Coronary artery (tissue), 2 donors: Measurements from ENCODE around the gene XPR1.

Source experiments
- DNase-seq: peaks from one replicate; pipeline ENCODE4 v3.0.0-alpha.2; 2017; ENCODE audit warnings: low spot score
- H3K27ac ChIP-seq, 2 donors: fragments of 200-600 bp; sonication (generic); one replicate each; pipeline ENCODE4 v1.5.1; 2016 to 2019
- H3K4me3 ChIP-seq: fragments of 200-600 bp; sonication (generic); 2 replicates; pipeline ENCODE4 v1.5.1; 2016; ENCODE audit warnings: mild to moderate bottlenecking, moderate library complexity
- TF ChIP-seq, protein P1 (sequence below): fragments of 200-600 bp; sonication (generic); IDR thresholded peaks from one replicate; pipeline ENCODE4 v1.5.1; 2019; ENCODE audit warnings: antibody characterized with exemption

Gene XPR1

DNA sequence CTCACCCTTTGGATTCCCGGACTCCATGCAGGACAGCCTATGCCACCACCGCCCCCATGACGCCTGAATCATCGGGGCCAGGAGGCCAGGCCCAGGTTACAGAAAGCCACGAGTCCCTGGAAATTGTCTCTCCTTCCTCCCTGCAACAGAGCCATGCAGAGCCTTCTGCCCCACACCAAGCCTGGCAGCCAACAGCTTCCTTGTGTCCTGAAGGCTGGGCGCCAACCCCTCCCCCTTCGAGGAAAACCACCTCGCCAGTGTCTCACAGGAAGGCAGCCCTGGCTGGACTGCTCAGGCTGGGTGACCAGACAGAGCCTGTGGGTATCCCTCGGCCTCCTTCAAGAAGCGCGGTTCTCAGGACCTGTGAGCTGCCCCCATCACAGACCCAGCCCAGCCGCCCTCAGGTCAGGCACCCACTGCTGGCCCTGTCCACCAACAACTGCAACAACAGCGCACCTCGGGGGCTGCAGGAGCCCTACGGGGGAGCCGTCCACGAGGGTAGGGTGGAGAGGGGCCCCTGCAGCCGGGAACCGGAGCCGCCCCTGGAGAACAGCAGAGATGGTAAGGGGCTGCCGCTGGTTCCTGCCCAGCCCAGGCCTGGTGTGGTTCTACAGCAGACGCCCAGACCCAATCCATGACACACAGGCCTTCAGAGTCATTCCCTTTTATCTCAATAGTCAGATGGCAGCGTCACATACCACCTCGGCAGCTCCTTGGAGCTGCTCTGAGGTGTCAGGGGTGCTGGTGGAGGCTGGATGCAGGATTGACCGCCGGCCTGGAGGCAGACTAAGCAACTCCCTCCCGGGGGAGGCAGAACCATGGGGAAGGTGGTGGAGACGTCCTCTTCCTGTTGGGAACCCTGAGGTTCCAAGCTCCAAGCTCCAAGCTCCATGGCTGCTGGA is 304.5 kb downstream of the XPR1 start:
- Histone ChIP-seq H3K27ac (no peak overlapping the region), H3K4me3 (no peak overlapping the region)
- TF ChIP-seq, protein P1, sequence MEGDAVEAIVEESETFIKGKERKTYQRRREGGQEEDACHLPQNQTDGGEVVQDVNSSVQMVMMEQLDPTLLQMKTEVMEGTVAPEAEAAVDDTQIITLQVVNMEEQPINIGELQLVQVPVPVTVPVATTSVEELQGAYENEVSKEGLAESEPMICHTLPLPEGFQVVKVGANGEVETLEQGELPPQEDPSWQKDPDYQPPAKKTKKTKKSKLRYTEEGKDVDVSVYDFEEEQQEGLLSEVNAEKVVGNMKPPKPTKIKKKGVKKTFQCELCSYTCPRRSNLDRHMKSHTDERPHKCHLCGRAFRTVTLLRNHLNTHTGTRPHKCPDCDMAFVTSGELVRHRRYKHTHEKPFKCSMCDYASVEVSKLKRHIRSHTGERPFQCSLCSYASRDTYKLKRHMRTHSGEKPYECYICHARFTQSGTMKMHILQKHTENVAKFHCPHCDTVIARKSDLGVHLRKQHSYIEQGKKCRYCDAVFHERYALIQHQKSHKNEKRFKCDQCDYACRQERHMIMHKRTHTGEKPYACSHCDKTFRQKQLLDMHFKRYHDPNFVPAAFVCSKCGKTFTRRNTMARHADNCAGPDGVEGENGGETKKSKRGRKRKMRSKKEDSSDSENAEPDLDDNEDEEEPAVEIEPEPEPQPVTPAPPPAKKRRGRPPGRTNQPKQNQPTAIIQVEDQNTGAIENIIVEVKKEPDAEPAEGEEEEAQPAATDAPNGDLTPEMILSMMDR = no peak
- no peak for DNase-seq

DNA sequence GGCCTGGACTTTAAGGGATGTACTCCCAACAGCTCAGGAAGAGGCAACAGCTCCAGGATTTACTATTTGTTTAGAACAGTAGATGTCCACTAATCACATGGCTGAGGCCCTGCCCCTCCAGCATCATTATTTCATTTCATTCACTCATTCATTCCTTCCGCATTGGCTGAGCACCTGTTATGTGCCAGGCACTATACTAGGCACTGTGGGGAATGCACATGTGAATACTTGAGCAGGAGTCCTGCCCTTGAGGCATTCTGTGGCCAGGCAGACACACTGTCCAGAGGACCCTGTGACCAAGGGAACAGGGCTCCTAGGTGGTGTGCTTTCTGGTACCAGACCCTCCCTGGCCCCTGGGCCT is 305.2 kb downstream of the XPR1 start:
- H3K27ac ChIP-seq = no peak overlapping the region
- H3K4me3 ChIP-seq = no peak overlapping the region
- DNase-seq = no peak
- TF ChIP-seq, protein P1 = no peak

DNA sequence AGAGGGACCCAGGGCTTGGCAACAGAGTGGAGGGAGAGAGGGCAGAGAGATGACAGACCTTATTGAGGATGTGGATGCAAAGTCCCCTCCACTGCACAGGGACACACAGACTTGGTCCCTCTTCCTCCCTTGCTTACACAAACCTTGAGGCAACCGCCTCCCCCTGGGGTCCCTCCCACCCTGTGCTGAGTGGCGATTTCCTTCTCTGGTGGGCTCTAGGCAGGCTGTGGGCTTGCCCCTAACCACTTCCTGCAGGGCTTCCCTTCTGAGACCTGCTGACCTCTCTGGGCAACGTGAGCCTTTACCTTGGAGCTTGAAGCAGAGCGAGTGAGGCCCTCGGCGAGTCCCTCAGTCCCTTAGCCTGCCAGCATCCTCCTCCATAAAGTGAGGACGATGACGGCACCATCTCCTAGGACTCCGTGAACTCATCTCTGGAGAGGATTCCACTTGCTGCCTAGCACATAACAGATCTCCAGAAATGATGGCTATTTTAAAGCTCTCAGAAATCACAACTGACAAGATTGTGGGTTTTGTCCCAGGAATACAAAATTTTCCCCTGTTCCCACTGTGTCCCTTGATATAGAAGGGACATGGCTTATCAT is 305.9 kb downstream of the XPR1 start:
- TF ChIP-seq, protein P1 = no peak
- Histone ChIP-seq H3K27ac (no peak overlapping the region), H3K4me3 (no peak overlapping the region)
- DNase-seq = no peak

DNA sequence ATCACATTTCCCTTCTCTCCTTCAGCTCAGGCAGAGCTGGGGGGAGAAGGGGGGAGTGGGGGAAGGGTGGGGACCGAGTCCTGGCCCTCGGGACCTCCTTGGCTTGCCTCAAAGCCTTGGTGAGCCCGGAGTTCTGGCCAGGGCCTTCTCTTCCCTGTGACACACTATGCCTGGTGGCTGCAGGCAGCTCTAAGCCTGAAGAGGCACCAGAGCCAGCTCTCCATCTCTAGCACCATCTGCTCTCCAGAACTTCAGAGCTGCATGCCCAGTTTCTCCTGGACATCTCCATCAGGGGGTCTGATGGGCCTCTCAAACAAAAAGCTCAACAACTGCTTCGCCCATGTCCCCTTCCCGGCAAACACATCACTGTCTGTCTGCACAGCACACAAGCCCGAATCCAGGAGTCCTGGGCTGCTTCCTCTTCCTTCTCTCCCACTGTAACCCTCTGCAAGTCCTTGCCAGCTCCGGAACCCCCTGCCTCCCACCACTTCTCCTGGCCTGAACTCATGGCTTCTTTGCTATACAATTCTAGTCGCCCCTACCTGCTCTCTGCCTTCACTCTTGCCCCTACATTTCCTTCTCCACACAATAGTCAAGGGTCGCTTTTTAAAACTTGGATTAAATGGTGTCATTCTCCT is 307.4 kb downstream of the XPR1 start:
- Histone ChIP-seq H3K4me3 (no peak overlapping the region), H3K27ac (no peak overlapping the region)
- DNase-seq = no peak
- TF ChIP-seq, protein P1 = no peak

DNA sequence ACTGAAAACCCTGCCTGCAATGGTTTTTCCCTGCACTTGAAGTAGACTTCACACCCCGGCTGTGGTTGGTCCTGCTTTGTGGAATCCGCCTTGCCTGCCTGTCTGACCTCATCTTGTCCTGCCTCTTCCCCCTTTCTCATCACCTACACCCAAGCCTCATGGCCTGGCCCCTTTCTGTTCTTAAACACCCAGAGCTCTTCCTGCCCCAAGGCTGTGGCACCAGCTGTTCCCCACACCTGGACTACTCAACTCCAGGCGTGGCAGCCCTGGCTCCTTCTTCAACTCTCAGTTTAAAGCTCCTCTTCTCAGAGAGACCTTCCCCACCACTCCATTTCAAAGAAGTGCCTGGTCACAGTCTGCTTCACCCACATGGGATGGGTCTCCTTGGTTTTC is 307.9 kb downstream of the XPR1 start:
- H3K4me3 ChIP-seq = no peak overlapping the region
- H3K27ac ChIP-seq = no peak overlapping the region
- TF ChIP-seq, protein P1 = no peak
- no peak for DNase-seq
